Gastrocnemius medialis (tissue), 4 donors: ENCODE results near the gene SERPINB12. TPM values are rescaled to one million over a fixed set of nuclear protein-coding genes. Genes with fewer than 3 reads are reported as not detected.
A peak's percentile ranks its signal among the peaks of the same experiment; 100 is the strongest.

ENCODE experiments used
- ATAC-seq, 2 donors: fragments of 150-250 bp; one replicate each; pipeline ENCODE4 v1.9.1; 2016
- DNase-seq, 2 donors: peaks; one replicate each; pipeline ENCODE4 v3.0.0-alpha.2; 2019
- H3K27ac ChIP-seq, 4 donors: fragments of 200-600 bp; sonication (generic); 1 replicate in 1 of 4; 2 replicates in 3 of 4; pipeline ENCODE4 v1.5.1; 2016 to 2018; ENCODE audit warnings: mild to moderate bottlenecking in 2 of 4, moderate library complexity in 1 of 4
- H3K27me3 ChIP-seq, 3 donors: fragments of 200-600 bp; sonication (generic) in 2 of 3; 1 replicate in 1 of 3; 2 replicates in 2 of 3; pipeline versions ENCODE4 v1.5.1 to v1.6.0; 2016 to 2019; ENCODE audit warnings: mild to moderate bottlenecking in 1 of 3, moderate library complexity in 1 of 3
- H3K36me3 ChIP-seq, 2 donors: fragments of 200-600 bp; sonication (generic) in 1 of 2; one replicate each; pipeline ENCODE4 v1.5.1; 2017 to 2018
- H3K4me1 ChIP-seq, 2 donors: fragments of 200-600 bp; sonication (generic) in 1 of 2; one replicate each; pipeline ENCODE4 v1.5.1; 2016 to 2017; ENCODE audit warnings: mild to moderate bottlenecking in 2 of 2
- H3K4me3 ChIP-seq, 4 donors: fragments of 200-600 bp; sonication (generic) in 3 of 4; 1 replicate in 1 of 4; 2 replicates in 3 of 4; pipeline ENCODE4 v1.5.1; 2016 to 2019; ENCODE audit warnings: mild to moderate bottlenecking in 2 of 4
- H3K9me3 ChIP-seq, 3 donors: fragments of 200-600 bp; sonication (generic) in 2 of 3; 1 replicate in 1 of 3; 2 replicates in 2 of 3; pipeline ENCODE4 v1.5.1; 2016 to 2019
- CTCF ChIP-seq, 5 experiments: fragments of 450-650 bp in 3 of 5; fragments of 200-600 bp in 2 of 5; sonication (generic) in 2 of 5; IDR thresholded peaks in 4 of 5; conservative IDR thresholded peaks in 1 of 5; 1 replicate in 4 of 5; 2 replicates in 1 of 5; pipeline ENCODE4 v1.5.1; 2016 to 2019; ENCODE audit warnings: antibody characterized with exemption in 5 of 5, mild to moderate bottlenecking in 3 of 5, moderate library complexity in 3 of 5
- POLR2A ChIP-seq, 2 donors: fragments of 450-650 bp; IDR thresholded peaks; one replicate each; pipeline ENCODE4 v1.6.1; 2017; ENCODE audit warnings: antibody characterized with exemption in 2 of 2, mild to moderate bottlenecking in 2 of 2, moderate library complexity in 2 of 2
- in situ Hi-C, 4 donors: fragments of 200-750 bp; cut with MboI; loops; one replicate each; pipeline versions ENCODE4 v1.15.0 to v1.8.0; 2017; ENCODE audit warnings: low sequenced_read_pairs in 4 of 4
- intact Hi-C: fragments of 100-400 bp; cut with DNase I; formaldehyde crosslinking; loops from one replicate; pipeline ENCODE4 v1.15.1; 2023; ENCODE audit warnings: low total_unique reads
- total RNA-seq, 4 donors: library from RNA; depleted of rRNA; stranded (reverse); fragments of >200 nt; gene quantifications; one replicate each; pipeline versions ENCODE4 v1.1.0 to v1.2.3, GENCODE V29; 2016

SERPINB12 gene
- total RNA-seq, 4 donors from 2014 or later, result not detected

- H3K27me3 ChIP-seq, result no peaks in the 10 kb centered on the region
- DNase-seq (no peak), ATAC-seq (no peak)
- no peak for TF ChIP-seq CTCF (IDR thresholded peaks at IDR 0.05 in 4 of 5, conservative IDR thresholded peaks at IDR 0.05 in 1 of 5)
- TF ChIP-seq POLR2A (IDR thresholded peaks at IDR 0.05), result no peak
- no peak overlapping the region for H3K27ac ChIP-seq
- no peaks in the 10 kb centered on the region for H3K4me1 ChIP-seq
- H3K4me3 ChIP-seq, result no peak overlapping the region
- H3K36me3 ChIP-seq, result no peaks in the 10 kb centered on the region
- intact Hi-C loops, result no loop called here
- in situ Hi-C loops, result no loop called here
- no peaks in the 10 kb centered on the region for H3K9me3 ChIP-seq
Observed at GRCh38 chr18:63564021-63564420, 21.9 kb downstream of the SERPINB12 start.

- TF ChIP-seq POLR2A (IDR thresholded peaks at IDR 0.05), result no peak
- no peak for TF ChIP-seq CTCF (IDR thresholded peaks at IDR 0.05 in 4 of 5, conservative IDR thresholded peaks at IDR 0.05 in 1 of 5)
- DNase-seq, result no peak
Observed at GRCh38 chr18:63564561-63564960, 22.4 kb downstream of the SERPINB12 start.

GRCh38 chr18:63567276-63567675 lies 25.1 kb downstream of the SERPINB12 start:
- ATAC-seq, result no peak
- Histone ChIP-seq H3K27me3 (no peaks in the 10 kb centered on the region), H3K4me3 (no peak overlapping the region), H3K4me1 (no peaks in the 10 kb centered on the region), H3K9me3 (no peaks in the 10 kb centered on the region), H3K36me3 (no peaks in the 10 kb centered on the region), H3K27ac (no peak overlapping the region)
- in situ Hi-C loops (no loop called here), intact Hi-C loops (no loop called here)
- TF ChIP-seq CTCF (IDR thresholded peaks at IDR 0.05 in 4 of 5, conservative IDR thresholded peaks at IDR 0.05 in 1 of 5) (no peak), POLR2A (IDR thresholded peaks at IDR 0.05) (no peak)
- no peak for DNase-seq

More at GRCh38 chr18:63564561-63564960, 22.4 kb downstream of the SERPINB12 start:
- Histone ChIP-seq H3K4me1 (no peaks in the 10 kb centered on the region), H3K9me3 (no peaks in the 10 kb centered on the region), H3K4me3 (no peak overlapping the region), H3K27ac (no peak overlapping the region), H3K36me3 (no peaks in the 10 kb centered on the region), H3K27me3 (no peaks in the 10 kb centered on the region)
- in situ Hi-C loops, result no loop called here
- ATAC-seq, result no peak
- intact Hi-C loops, result no loop called here

GRCh38 chr18:63567825-63568224 lies 25.7 kb downstream of the SERPINB12 start:
- ATAC-seq (no peak), DNase-seq (no peak)
- no peaks in the 10 kb centered on the region for H3K4me1 ChIP-seq
- no peaks in the 10 kb centered on the region for H3K36me3 ChIP-seq
- TF ChIP-seq POLR2A (IDR thresholded peaks at IDR 0.05), result no peak
- no peak for TF ChIP-seq CTCF (IDR thresholded peaks at IDR 0.05 in 4 of 5, conservative IDR thresholded peaks at IDR 0.05 in 1 of 5)
- no peaks in the 10 kb centered on the region for H3K9me3 ChIP-seq
- in situ Hi-C loops (no loop called here), intact Hi-C loops (no loop called here)
- H3K27me3 ChIP-seq, result no peaks in the 10 kb centered on the region
- no peak overlapping the region for H3K4me3 ChIP-seq
- no peak overlapping the region for H3K27ac ChIP-seq

GRCh38 chr18:63570721-63571120 lies 28.6 kb downstream of the SERPINB12 start:
- TF ChIP-seq CTCF (IDR thresholded peaks at IDR 0.05 in 4 of 5, conservative IDR thresholded peaks at IDR 0.05 in 1 of 5) (no peak), POLR2A (IDR thresholded peaks at IDR 0.05) (no peak)
- in situ Hi-C loops (loop anchor here in 1 of 4 donors (10.0 kb wide), 1 partner anchor 46 kb away; no protein-coding TSS in a partner anchor), intact Hi-C loops (no loop called here)
- no peaks in the 10 kb centered on the region for H3K36me3 ChIP-seq
- H3K4me1 ChIP-seq, result no peaks in the 10 kb centered on the region
- no peak overlapping the region for H3K27ac ChIP-seq
- no peaks in the 10 kb centered on the region for H3K9me3 ChIP-seq
- no peaks in the 10 kb centered on the region for H3K27me3 ChIP-seq
- H3K4me3 ChIP-seq, result no peak overlapping the region
- peak in 1 of 2 donors; percentile 30 for ATAC-seq
- DNase-seq, result no peak
